HFF-Myc (cell line): Measurements from ENCODE around the gene PLEKHG4B.

ENCODE experiments used
- DNase-seq: peaks from one replicate; pipeline ENCODE4 v3.0.0-alpha.2; 2011; ENCODE audit warnings: low read depth; ENCODE audit errors: extremely low read depth
- H3K4me3 ChIP-seq: replicated peaks from 2 replicates; pipeline ENCODE4 v1.5.1; 2011; ENCODE audit warnings: low read depth, mild to moderate bottlenecking, control low read depth, low read length
- CTCF ChIP-seq: IDR thresholded peaks from 2 replicates; pipeline ENCODE4 v1.5.1; 2012; ENCODE audit warnings: mild to moderate bottlenecking, low read depth, low read length, control low read depth; ENCODE audit errors: missing control alignments

Gene PLEKHG4B

GRCh38 chr5:201672-202071, 109.7 kb downstream of the PLEKHG4B start:
- no peak for DNase-seq
- no peak overlapping the region for H3K4me3 ChIP-seq
- no peak for TF ChIP-seq CTCF

GRCh38 chr5:203246-203930, 111.4 kb downstream of the PLEKHG4B start:
- no peak overlapping the region for H3K4me3 ChIP-seq
- no peak for TF ChIP-seq CTCF
- DNase-seq = no peak

- TF ChIP-seq CTCF = no peak
- DNase-seq = no peak
- no peak overlapping the region for H3K4me3 ChIP-seq
Observed at GRCh38 chr5:204001-204400, 112.0 kb downstream of the PLEKHG4B start.

- no peak for TF ChIP-seq CTCF
- no peak for DNase-seq
- H3K4me3 ChIP-seq = no peak overlapping the region
Observed at GRCh38 chr5:204462-204861, 112.5 kb downstream of the PLEKHG4B start.

GRCh38 chr5:204966-205670, 113.2 kb downstream of the PLEKHG4B start:
- no peak overlapping the region for H3K4me3 ChIP-seq
- no peak for DNase-seq
- no peak for TF ChIP-seq CTCF

- H3K4me3 ChIP-seq = no peak overlapping the region
- no peak for DNase-seq
- no peak for TF ChIP-seq CTCF
Observed at GRCh38 chr5:206406-206805, 114.4 kb downstream of the PLEKHG4B start.
